Measurements from ENCODE around the gene MRE11.
A peak's percentile ranks its signal among the peaks of the same experiment; 100 is the strongest.

The MRE11 gene

GRCh38 chr11:94477624-94478023 is 16.0 kb downstream of the MRE11 start:
- DNase-seq (ENCODE audit: low spot score in 2 of 2) = no peak
- peaks cover 18% of the 10 kb centered on the region for H3K4me1 Mint-ChIP-seq
- no peak overlapping the region for H3K27ac Mint-ChIP-seq
- ATAC-seq (ENCODE audit: low read depth) = no peak
- no peaks in the 10 kb centered on the region for H3K9me3 Mint-ChIP-seq
- no peak overlapping the region for H3K4me3 Mint-ChIP-seq
- no peaks in the 10 kb centered on the region for H3K27me3 Mint-ChIP-seq
- H3K36me3 Mint-ChIP-seq = peaks cover 43% of the 10 kb centered on the region

DNA sequence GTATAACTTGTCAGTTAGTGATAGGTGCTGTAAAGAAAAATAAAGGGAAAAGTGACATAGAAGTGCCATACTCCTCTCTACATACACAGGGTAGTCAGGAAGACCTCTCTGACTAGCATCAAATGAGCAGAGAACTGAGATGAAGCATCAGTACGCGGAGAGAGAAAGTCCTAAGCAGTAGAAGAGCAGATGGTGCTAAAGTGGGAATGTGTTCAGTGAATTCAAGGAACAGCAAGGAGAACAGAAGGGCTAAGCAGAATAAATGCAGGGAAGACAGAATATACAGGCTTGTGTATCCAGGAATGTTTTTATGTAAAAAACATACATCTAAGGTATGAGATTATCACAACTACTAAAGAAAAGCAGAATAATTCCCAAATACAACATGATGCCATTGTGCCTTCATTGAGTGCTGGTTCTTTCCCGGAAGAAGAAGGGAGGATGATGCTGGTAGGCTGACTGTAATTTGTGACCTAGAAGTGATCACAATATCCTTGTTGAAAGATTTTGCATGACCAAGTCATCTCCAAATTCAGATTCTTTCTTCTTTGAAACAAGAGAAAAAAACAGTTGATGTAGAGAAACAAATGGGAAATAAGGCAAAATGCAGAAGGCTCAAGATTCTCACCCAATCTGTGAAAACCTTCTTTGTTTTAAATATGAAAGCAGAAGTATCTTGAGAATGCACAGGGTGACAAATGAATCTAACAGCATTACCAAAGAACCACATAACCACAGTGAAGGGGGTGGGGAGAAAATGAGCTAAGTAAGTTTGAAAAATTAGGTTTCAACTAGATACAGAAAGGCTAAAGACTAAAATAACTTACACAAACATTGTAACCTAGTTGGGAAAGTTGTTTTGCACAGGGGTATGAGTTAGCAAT is 20.5 kb downstream of the MRE11 start:
- Mint-ChIP-seq H3K27me3 (no peaks in the 10 kb centered on the region), H3K27ac (peak overlapping the region; percentile 33), H3K4me3 (no peak overlapping the region), H3K4me1 (peaks cover 16% of the 10 kb centered on the region), H3K36me3 (peaks cover 39% of the 10 kb centered on the region), H3K9me3 (no peaks in the 10 kb centered on the region)
- ATAC-seq (ENCODE audit: low read depth) = peak; percentile 68
- no peak for DNase-seq (ENCODE audit: low spot score in 2 of 2)

DNA sequence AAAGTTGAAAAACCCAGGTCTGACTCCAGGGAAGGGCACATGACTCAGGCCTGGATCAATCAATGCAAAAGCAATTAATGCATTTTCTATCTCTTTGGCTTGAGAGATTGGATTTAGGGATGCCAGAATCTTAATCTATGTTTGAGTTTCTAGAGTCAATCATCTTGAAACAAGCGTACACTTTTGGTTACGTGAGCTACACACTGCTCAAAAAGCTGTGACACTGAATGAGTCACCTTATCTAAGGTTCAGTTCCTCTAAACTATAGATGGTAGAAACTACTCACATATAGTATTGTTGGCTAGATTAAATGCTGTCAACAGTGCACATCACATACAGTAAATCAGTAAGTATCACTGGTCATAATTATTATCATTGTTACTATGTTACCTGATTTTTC is 24.2 kb downstream of the MRE11 start:
- Mint-ChIP-seq H3K9me3 (no peaks in the 10 kb centered on the region), H3K36me3 (peaks cover 42% of the 10 kb centered on the region), H3K4me1 (peaks cover 11% of the 10 kb centered on the region), H3K4me3 (no peak overlapping the region), H3K27me3 (no peaks in the 10 kb centered on the region), H3K27ac (no peak overlapping the region)
- DNase-seq (ENCODE audit: low spot score in 2 of 2) = no peak
- ATAC-seq (ENCODE audit: low read depth) = no peak

DNA sequence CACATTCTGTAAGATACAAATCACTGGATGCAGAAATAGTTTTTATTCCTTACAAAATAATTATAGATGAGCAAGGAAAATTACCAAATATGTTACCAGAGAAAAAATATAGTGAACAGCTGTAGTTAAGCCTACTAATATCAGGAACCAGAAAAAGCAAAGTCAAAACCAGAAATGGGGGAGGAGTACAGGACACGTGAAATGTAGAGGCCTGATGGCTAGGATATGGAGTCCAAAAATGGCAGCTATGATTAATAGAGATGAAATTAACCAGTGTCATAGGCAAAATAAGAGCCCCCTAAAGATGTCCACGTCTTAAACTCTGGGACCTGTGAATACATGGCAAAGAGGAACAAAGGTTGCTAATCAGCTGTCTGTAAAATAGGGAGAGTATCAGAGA is 34.1 kb downstream of the MRE11 start:
- no peaks in the 10 kb centered on the region for H3K4me1 Mint-ChIP-seq

GRCh38 chr11:94457118-94458029 is 36.3 kb downstream of the MRE11 start:
- Mint-ChIP-seq H3K27ac (no peak overlapping the region), H3K9me3 (no peaks in the 10 kb centered on the region), H3K27me3 (no peaks in the 10 kb centered on the region), H3K36me3 (peaks cover 43% of the 10 kb centered on the region), H3K4me1 (no peaks in the 10 kb centered on the region), H3K4me3 (no peak overlapping the region)
- DNase-seq (ENCODE audit: low spot score in 2 of 2) (no peak), ATAC-seq (ENCODE audit: low read depth) (no peak)

More for the DNA sequence above, 34.1 kb downstream of the MRE11 start:
- Mint-ChIP-seq H3K27ac (no peak overlapping the region), H3K4me3 (no peak overlapping the region), H3K36me3 (peaks cover 52% of the 10 kb centered on the region), H3K27me3 (no peaks in the 10 kb centered on the region), H3K9me3 (no peaks in the 10 kb centered on the region)
- DNase-seq (ENCODE audit: low spot score in 2 of 2) (no peak), ATAC-seq (ENCODE audit: low read depth) (no peak)

DNA sequence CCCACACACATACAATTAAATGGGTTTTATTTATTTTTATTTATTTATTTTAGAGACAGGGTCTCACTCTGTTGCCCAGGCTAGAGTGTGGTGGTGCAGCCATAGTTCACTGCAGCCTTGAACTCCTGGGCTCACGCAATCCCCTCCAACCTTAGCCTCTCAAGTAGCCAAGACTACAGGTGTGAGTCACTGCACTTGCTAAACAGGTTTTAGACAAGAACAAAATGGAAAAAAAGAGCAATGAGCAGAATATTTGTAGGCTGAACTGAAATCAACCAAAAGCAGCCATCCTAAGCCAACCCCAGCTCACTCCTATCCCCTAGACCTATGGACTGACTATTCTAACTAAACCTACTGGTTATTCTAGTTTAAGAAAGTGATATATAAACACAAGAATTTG is 37.8 kb downstream of the MRE11 start:
- DNase-seq (ENCODE audit: low spot score in 2 of 2) = no peak
- no peak overlapping the region for H3K27ac Mint-ChIP-seq
- H3K27me3 Mint-ChIP-seq = no peaks in the 10 kb centered on the region
- H3K4me3 Mint-ChIP-seq = no peak overlapping the region
- ATAC-seq (ENCODE audit: low read depth) = no peak
- H3K9me3 Mint-ChIP-seq = no peaks in the 10 kb centered on the region
- peaks cover 32% of the 10 kb centered on the region for H3K36me3 Mint-ChIP-seq
- no peaks in the 10 kb centered on the region for H3K4me1 Mint-ChIP-seq

- no peak for ATAC-seq (ENCODE audit: low read depth)
- no peaks in the 10 kb centered on the region for H3K9me3 Mint-ChIP-seq
- H3K4me3 Mint-ChIP-seq = no peak overlapping the region
- H3K36me3 Mint-ChIP-seq = peaks cover 24% of the 10 kb centered on the region
- no peak overlapping the region for H3K27ac Mint-ChIP-seq
- H3K4me1 Mint-ChIP-seq = no peaks in the 10 kb centered on the region
- no peaks in the 10 kb centered on the region for H3K27me3 Mint-ChIP-seq
- DNase-seq (ENCODE audit: low spot score in 2 of 2) = no peak
Measured at GRCh38 chr11:94454301-94454700, 39.3 kb downstream of the MRE11 start.

DNA sequence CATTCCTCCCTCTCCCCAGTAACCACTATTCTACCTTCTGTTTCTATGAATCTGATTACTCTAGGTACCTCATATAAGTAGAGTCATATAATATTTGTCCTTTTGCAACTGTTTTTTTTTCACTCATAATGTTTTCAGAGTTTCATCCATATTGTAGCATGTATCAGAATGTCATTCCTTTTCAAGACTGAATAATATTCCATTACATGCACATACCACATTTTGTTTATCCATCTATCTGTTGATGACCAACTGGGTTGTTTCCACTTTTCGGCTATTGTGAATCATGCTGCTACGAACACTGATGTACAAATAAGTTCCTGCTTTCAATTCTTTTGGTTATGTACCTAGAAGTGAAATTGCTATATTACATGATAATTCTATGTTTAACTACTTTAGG is 40.7 kb downstream of the MRE11 start:
- Mint-ChIP-seq H3K4me1 (no peaks in the 10 kb centered on the region), H3K36me3 (peaks cover 25% of the 10 kb centered on the region), H3K4me3 (no peak overlapping the region), H3K27me3 (no peaks in the 10 kb centered on the region), H3K27ac (no peak overlapping the region), H3K9me3 (no peaks in the 10 kb centered on the region)
- no peak for DNase-seq (ENCODE audit: low spot score in 2 of 2)
- no peak for ATAC-seq (ENCODE audit: low read depth)

- Mint-ChIP-seq H3K27me3 (no peaks in the 10 kb centered on the region), H3K36me3 (peaks cover 22% of the 10 kb centered on the region), H3K27ac (no peak overlapping the region), H3K4me3 (no peak overlapping the region), H3K9me3 (no peaks in the 10 kb centered on the region), H3K4me1 (no peaks in the 10 kb centered on the region)
- no peak for ATAC-seq (ENCODE audit: low read depth)
- no peak for DNase-seq (ENCODE audit: low spot score in 2 of 2)
Measured at GRCh38 chr11:94450048-94450447, 43.6 kb downstream of the MRE11 start.

DNA sequence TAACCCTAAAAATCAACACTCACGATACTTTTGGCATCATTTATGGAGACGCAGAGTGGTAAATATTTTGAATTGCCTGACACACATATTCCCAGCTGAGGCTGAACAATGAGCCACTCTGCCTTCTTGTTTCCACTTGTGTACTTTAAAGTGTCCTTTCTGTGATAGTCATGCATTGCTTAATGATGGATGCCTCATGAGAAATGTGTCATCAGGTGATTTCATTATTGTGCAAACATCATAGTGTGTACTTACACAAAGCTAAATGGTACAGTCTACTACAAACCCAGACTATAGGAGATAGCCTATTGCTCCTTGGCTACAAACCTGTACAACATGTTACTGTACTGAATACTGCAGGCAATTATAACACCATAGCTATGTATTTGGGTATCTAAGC is 44.2 kb downstream of the MRE11 start:
- no peaks in the 10 kb centered on the region for H3K4me1 Mint-ChIP-seq
- no peaks in the 10 kb centered on the region for H3K9me3 Mint-ChIP-seq
- ATAC-seq (ENCODE audit: low read depth) = no peak
- no peak overlapping the region for H3K4me3 Mint-ChIP-seq
- H3K27me3 Mint-ChIP-seq = no peaks in the 10 kb centered on the region
- no peak for DNase-seq (ENCODE audit: low spot score in 2 of 2)
- peaks cover 21% of the 10 kb centered on the region for H3K36me3 Mint-ChIP-seq
- H3K27ac Mint-ChIP-seq = peak overlapping the region; percentile 48

- Mint-ChIP-seq H3K9me3 (no peaks in the 10 kb centered on the region), H3K4me3 (no peak overlapping the region), H3K27me3 (no peaks in the 10 kb centered on the region), H3K36me3 (peaks cover 25% of the 10 kb centered on the region), H3K27ac (peak overlapping the region; percentile 48), H3K4me1 (no peaks in the 10 kb centered on the region)
- DNase-seq (ENCODE audit: low spot score in 2 of 2) = no peak
- ATAC-seq (ENCODE audit: low read depth) = no peak
Measured at GRCh38 chr11:94449029-94449428, 44.6 kb downstream of the MRE11 start.

DNA sequence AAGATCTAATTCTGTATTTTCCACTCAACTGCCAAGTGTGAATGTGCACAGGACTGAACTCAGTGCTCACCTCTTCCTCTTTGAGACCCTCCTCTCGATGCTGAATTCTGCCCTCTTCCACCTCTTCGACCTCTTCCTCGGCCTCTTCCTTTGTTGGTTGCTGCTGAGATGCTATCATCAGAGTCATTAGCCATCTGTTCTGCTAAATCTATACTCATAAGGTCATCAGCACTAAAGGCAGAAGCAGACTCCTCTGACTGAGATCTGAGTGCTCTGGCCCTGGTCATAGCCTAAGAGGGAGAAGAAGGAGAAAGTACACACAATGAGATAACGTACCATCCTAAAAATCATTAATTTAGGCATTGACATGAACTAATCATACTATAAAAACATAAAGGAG is 46.5 kb downstream of the MRE11 start:
- Mint-ChIP-seq H3K9me3 (no peaks in the 10 kb centered on the region), H3K4me1 (no peaks in the 10 kb centered on the region), H3K36me3 (peaks cover 30% of the 10 kb centered on the region), H3K27ac (no peak overlapping the region), H3K27me3 (no peaks in the 10 kb centered on the region), H3K4me3 (no peak overlapping the region)
- DNase-seq (ENCODE audit: low spot score in 2 of 2) (no peak), ATAC-seq (ENCODE audit: low read depth) (no peak)

DNA sequence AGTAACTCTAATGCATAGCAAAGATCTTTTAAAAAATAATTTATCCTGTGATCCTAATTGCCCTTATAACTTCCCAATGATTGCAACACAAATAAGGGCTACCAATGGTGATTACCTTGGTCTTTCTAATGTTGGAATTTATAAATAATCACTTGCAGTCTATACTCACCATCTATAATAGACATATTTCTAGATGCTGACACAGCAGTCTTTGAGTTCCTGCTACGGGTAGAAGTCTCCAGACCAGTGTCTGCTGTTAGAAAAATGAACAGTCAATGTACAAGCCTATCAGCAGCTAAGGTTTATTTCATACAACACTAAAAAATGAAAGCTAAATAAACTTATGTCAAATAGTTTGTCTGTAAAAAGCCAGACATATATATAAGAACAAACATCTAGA is 48.0 kb downstream of the MRE11 start:
- Mint-ChIP-seq H3K36me3 (peaks cover 39% of the 10 kb centered on the region), H3K9me3 (no peaks in the 10 kb centered on the region), H3K27me3 (no peaks in the 10 kb centered on the region), H3K4me3 (no peak overlapping the region), H3K27ac (no peak overlapping the region), H3K4me1 (no peaks in the 10 kb centered on the region)
- DNase-seq (ENCODE audit: low spot score in 2 of 2) (no peak), ATAC-seq (ENCODE audit: low read depth) (no peak)

DNA sequence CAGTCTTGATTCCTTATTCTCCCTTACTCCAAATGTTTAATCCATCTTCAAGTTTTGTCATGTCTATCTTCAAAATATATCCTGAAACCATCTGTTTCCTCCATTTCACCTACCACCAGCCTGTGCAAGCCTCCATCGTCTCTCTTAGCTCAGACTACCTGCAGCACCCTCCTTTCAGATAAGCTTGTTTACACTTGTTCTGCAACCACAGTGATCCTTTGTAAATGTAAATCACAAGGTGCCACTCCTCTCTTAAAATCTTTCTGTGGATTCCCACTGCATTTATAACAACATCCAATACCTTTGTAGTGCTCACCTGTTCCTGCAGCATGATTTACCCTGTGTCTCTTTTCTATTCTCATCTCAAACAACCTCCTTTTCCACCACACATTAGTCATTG is 60.6 kb downstream of the MRE11 start:
- DNase-seq (ENCODE audit: low spot score in 2 of 2) = no peak
- H3K4me1 Mint-ChIP-seq = no peaks in the 10 kb centered on the region
- H3K36me3 Mint-ChIP-seq = peaks cover 60% of the 10 kb centered on the region
- peaks cover 2% of the 10 kb centered on the region for H3K9me3 Mint-ChIP-seq
- no peak overlapping the region for H3K27ac Mint-ChIP-seq
- H3K4me3 Mint-ChIP-seq = no peak overlapping the region
- no peaks in the 10 kb centered on the region for H3K27me3 Mint-ChIP-seq
- ATAC-seq (ENCODE audit: low read depth) = no peak
